Measurements from ENCODE around the gene RASL12.
"Not testable (repeated sequence)": the region's sequence is repeated elsewhere in the genome, so short reads cannot be mapped to it uniquely, and the experiment has no call there.

Gene RASL12

GRCh38 chr15:65028921-65029735, 38.7 kb downstream of the RASL12 start, which contains the start of gene MTFMT:
Gene MTFMT, minus strand, starts transcription at chr15:65029639. Its CDS starts 26 bp downstream, at chr15:65029613.
- peak; percentile 90 to 97 (median 90) for DNase-seq (ENCODE audit: low read depth in 3 of 3)

GRCh38 chr15:65028338-65028737, 39.5 kb downstream of the RASL12 start:
- no peak for DNase-seq (ENCODE audit: low read depth in 3 of 3)

DNA sequence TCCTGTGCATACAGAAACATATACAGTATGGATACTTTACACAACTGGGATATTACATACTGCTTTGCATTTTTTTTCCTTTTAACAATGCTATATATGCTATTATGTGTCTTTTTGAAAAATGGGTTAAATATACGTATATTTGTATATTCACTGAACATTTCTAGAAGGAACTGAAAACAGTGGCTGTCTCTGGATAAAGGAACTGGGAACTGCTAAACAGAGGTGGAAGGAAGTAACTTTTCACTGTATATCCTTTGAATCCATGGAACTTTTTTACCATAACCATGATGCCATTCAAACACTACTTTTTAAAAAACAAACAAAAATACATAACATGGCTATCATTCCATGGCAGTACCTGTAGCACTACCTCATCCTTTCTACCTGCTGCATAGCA, 40.2 kb downstream of the RASL12 start:
- DNase-seq (ENCODE audit: low read depth in 3 of 3) = no peak

- no peak for DNase-seq (ENCODE audit: low read depth in 3 of 3)
Measured at GRCh38 chr15:65026756-65027155, 41.0 kb downstream of the RASL12 start.

DNA sequence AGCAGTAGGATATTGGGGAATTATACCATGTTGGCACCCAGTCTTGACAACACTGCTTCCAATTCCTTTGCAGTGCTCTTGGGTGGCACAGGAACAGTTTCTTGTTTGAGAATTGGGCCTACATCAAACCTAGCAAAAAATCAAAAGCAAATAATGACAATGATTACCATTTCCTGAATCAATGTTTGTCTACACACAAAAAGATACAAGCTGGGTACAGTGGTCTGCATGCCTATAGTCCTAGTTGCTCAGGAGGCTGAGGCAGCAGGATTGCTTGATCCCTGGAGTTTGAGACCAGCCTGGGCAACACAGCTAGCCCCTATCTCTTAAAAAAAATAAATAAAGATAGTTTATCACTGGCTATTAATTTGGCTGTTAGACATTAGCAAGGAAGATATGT, 46.3 kb downstream of the RASL12 start:
- DNase-seq (ENCODE audit: low read depth in 3 of 3) = no peak

GRCh38 chr15:65020419-65020818, 47.4 kb downstream of the RASL12 start:
- DNase-seq (ENCODE audit: low read depth in 3 of 3) = no peak

GRCh38 chr15:65011198-65011597, 56.6 kb downstream of the RASL12 start:
- DNase-seq (ENCODE audit: low read depth in 3 of 3) = not testable (repeated sequence)

- DNase-seq (ENCODE audit: low read depth in 3 of 3) = no peak
Measured at GRCh38 chr15:65008983-65009382, 58.8 kb downstream of the RASL12 start.

DNA sequence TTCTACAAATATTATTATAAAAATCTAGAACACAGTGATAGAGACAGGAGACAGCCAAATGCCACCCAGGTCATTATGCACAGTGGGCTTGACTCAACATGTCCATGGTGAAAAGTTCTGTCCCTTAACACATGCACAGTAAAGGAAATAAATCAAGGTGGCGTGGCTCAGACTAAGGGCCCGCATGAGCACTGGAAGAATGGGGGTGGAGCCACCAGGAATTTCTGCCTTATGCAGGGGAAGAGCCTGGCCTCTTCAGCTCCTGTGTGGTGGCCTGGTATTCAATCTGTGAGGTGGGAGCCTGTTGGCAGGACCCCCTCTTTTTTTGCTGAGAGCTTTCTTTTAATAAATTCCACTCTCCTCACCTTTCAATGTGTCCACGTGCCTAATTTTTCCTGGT, 60.9 kb downstream of the RASL12 start:
- DNase-seq (ENCODE audit: low read depth in 3 of 3) = no peak

GRCh38 chr15:65004993-65005392, 62.8 kb downstream of the RASL12 start:
- no peak for DNase-seq (ENCODE audit: low read depth in 3 of 3)
